Astrocyte (in vitro differentiated cells and primary cell): ENCODE measurements around the gene GJB4.

Experiments
- CTCF ChIP-seq: IDR thresholded peaks from 2 replicates; pipeline ENCODE4 v1.5.1; 2011; ENCODE audit warnings: low read depth, mild to moderate bottlenecking, inconsistent platforms, low read length, moderate library complexity; ENCODE audit not compliant: insufficient read depth
- EZH2 ChIP-seq: IDR thresholded peaks from 2 replicates; pipeline ENCODE4 v1.6.1; 2012; ENCODE audit warnings: mild to moderate bottlenecking, low read length, inconsistent platforms; ENCODE audit not compliant: insufficient read depth

GRCh38 chr1:34739613-34740012 lies 19.9 kb upstream of the GJB4 start:
- TF ChIP-seq CTCF, result no peak
- no peak for TF ChIP-seq EZH2
